K562 (cell line): ENCODE results near the gene SCYL1. TPM values are rescaled to one million over a fixed set of nuclear protein-coding genes. Genes with fewer than 3 reads are reported as not detected.
A peak's percentile ranks its signal among the peaks of the same experiment; 100 is the strongest.

ENCODE experiments used
- CTBP1 ChIP-seq: fragments of 450-650 bp; IDR thresholded peaks from 2 replicates; pipeline ENCODE4 v1.6.1; 2016; ENCODE audit warnings: borderline replicate concordance
- GABPA ChIP-seq: fragments of 200-800 bp; sonication (Bioruptor generic); conservative IDR thresholded peaks from 2 replicates; pipeline ENCODE4 v1.6.1; 2016; ENCODE audit warnings: low read depth, missing genetic modification characterization, missing compliant biosample characterization
- GTF2E2 ChIP-seq: fragments of 200-800 bp; sonication (Bioruptor generic); IDR thresholded peaks from 2 replicates; pipeline ENCODE4 v1.6.1; 2016; ENCODE audit warnings: missing genetic modification characterization, missing compliant biosample characterization
- ILF3 ChIP-seq: fragments of 450-650 bp; IDR thresholded peaks from 2 replicates; pipeline ENCODE4 v1.6.1; 2018; ENCODE audit warnings: antibody characterized with exemption, mild to moderate bottlenecking, moderate library complexity, borderline replicate concordance
- NONO ChIP-seq, 2 experiments: fragments of 200-400 bp in 1 of 2; fragments of 450-650 bp in 1 of 2; formaldehyde crosslinking in 1 of 2; IDR thresholded peaks; 2 replicates each; pipeline ENCODE4 v1.6.1; 2017; ENCODE audit warnings: low read depth in 2 of 2, mild to moderate bottlenecking in 2 of 2, moderate library complexity in 2 of 2, low read length in 1 of 2
- NR4A1 ChIP-seq, 2 experiments: fragments of 250-450 bp in 1 of 2; fragments of 450-650 bp in 1 of 2; sonication (Bioruptor Pico) in 1 of 2; IDR thresholded peaks; 2 replicates each; pipeline versions ENCODE4 v1.4.0 to v1.6.1; 2016 to 2020; ENCODE audit warnings: mild to moderate bottlenecking in 2 of 2, missing compliant biosample characterization in 1 of 2, missing genetic modification characterization in 1 of 2, moderate library complexity in 1 of 2
- PTBP1 ChIP-seq: fragments of 200-400 bp; formaldehyde crosslinking; IDR thresholded peaks from 2 replicates; pipeline ENCODE4 v1.6.1; 2017; ENCODE audit warnings: low read depth, low read length
- PTTG1 ChIP-seq: fragments of 450-650 bp; IDR thresholded peaks from 2 replicates; pipeline ENCODE4 v1.6.1; 2016; ENCODE audit warnings: low read depth, mild to moderate bottlenecking, missing genetic modification characterization, missing compliant biosample characterization
- SIN3A ChIP-seq, 2 experiments: fragments of 150-350 bp in 1 of 2; IDR thresholded peaks; 2 replicates each; pipeline ENCODE4 v1.6.1; 2011 to 2016; ENCODE audit warnings: borderline replicate concordance in 2 of 2, low read depth in 2 of 2, low read length in 2 of 2, mild to moderate bottlenecking in 2 of 2, moderate library complexity in 2 of 2; ENCODE audit not compliant: control insufficient read depth in 1 of 2
- SMAD2 ChIP-seq: fragments of 150-350 bp; IDR thresholded peaks from 2 replicates; pipeline ENCODE4 v1.6.1; 2014; ENCODE audit warnings: low read depth, mild to moderate bottlenecking, low read length
- SMAD4 ChIP-seq: fragments of 250-450 bp; sonication (Bioruptor Pico); conservative IDR thresholded peaks from 2 replicates; pipeline ENCODE4 v1.8.0; 2021; ENCODE audit warnings: inconsistent platforms, mild to moderate bottlenecking, moderate library complexity
- SMC3 ChIP-seq: conservative IDR thresholded peaks from 2 replicates; pipeline ENCODE4 v1.6.1; 2011; ENCODE audit warnings: low read depth, low read length, improper control_type of control experiment; ENCODE audit not compliant: insufficient read depth
- SNIP1 ChIP-seq: fragments of 450-650 bp; IDR thresholded peaks from 2 replicates; pipeline ENCODE4 v1.7.1; 2017; ENCODE audit warnings: low read depth, mild to moderate bottlenecking
- STAT5B ChIP-seq: fragments of 250-450 bp; sonication (Bioruptor Pico); IDR thresholded peaks from 2 replicates; pipeline ENCODE4 v1.8.0; 2021; ENCODE audit warnings: mild to moderate bottlenecking, inconsistent platforms
- TCF7L2 ChIP-seq: fragments of 150-350 bp; IDR thresholded peaks from 2 replicates; pipeline ENCODE4 v1.6.1; 2016; ENCODE audit warnings: low read depth, mild to moderate bottlenecking, low read length, moderate library complexity
- THAP12 ChIP-seq: fragments of 250-450 bp; sonication (Bioruptor Pico); IDR thresholded peaks from 2 replicates; pipeline ENCODE4 v1.9.0; 2021; ENCODE audit warnings: mild to moderate bottlenecking, inconsistent platforms
- TOE1 ChIP-seq, 2 experiments: fragments of 450-650 bp in 1 of 2; sonication (generic) in 1 of 2; formaldehyde crosslinking in 1 of 2; IDR thresholded peaks; 2 replicates each; pipeline versions ENCODE4 v1.7.1 to v1.8.0; 2016 to 2022; ENCODE audit warnings: borderline replicate concordance in 2 of 2, mild to moderate bottlenecking in 2 of 2, antibody characterized with exemption in 1 of 2, inconsistent platforms in 1 of 2, low read depth in 1 of 2, missing genetic modification reagents in 1 of 2, moderate library complexity in 1 of 2
- ZBTB11 ChIP-seq, 3 experiments: fragments of 200-800 bp in 1 of 3; fragments of 250-450 bp in 1 of 3; fragments of 450-650 bp in 1 of 3; sonication (Bioruptor Pico) in 1 of 3; sonication (Bioruptor generic) in 1 of 3; formaldehyde crosslinking in 1 of 3; IDR thresholded peaks; 2 replicates each; pipeline versions ENCODE4 v1.6.1 to v1.8.0; 2016 to 2022; ENCODE audit warnings: mild to moderate bottlenecking in 2 of 3, missing genetic modification characterization in 2 of 3, missing compliant biosample characterization in 1 of 3, moderate library complexity in 1 of 3
- ZNF143 ChIP-seq: sonication (generic); formaldehyde crosslinking; IDR thresholded peaks from 2 replicates; pipeline ENCODE4 v1.9.0; 2022; ENCODE audit warnings: mild to moderate bottlenecking, missing genetic modification reagents
- ZNF668 ChIP-seq: fragments of 250-450 bp; sonication (Bioruptor Pico); IDR thresholded peaks from 2 replicates; pipeline ENCODE4 v1.8.0; 2022; ENCODE audit warnings: mild to moderate bottlenecking, inconsistent platforms
- polyA plus RNA-seq, 8 experiments: library from polyadenylated mRNA; depleted of rRNA in 4 of 8; stranded (reverse) in 5 of 8; unstranded in 3 of 8; fragments of >200 nt; fragmentation: Nextera tagmentation in 2 of 8; fragmentation: Illumina TruSeq in 1 of 8; extraction: Ambion mirVana in 2 of 8; extraction: Trizol in 1 of 8; gene quantifications; 2 replicates each; pipeline versions ENCODE4 v1.2.1 to v1.2.3, GENCODE V29; 2011 to 2014; ENCODE audit warnings: inconsistent platforms in 1 of 8, missing spikeins in 1 of 8
- total RNA-seq, 7 experiments: library from RNA; depleted of rRNA in 6 of 7; stranded (reverse); fragments of >200 nt in 6 of 7; fragmentation: Illumina TruSeq in 2 of 7; extraction: Trizol in 2 of 7; gene quantifications; 2 replicates each; pipeline versions ENCODE4 v1.2.1 to v1.2.3, GENCODE V29; 2011 to 2021; ENCODE audit warnings: low replicate concordance in 1 of 7

SCYL1 gene
- total and polyA plus RNA-seq, 9 of the 15 experiments (the other 6 are each of a cell fraction or from before 2014, with no cell fraction given): 1.9 to 145 (median 57.6) TPM

GRCh38 chr11:65572356-65573051 is 47.6 kb downstream of the SCYL1 start, which contains the start of gene FAM89B (continued):
- 0 out of 2 replicates have a peak, but pooled peaks have one; percentile 17 for TF ChIP-seq THAP12 (CRISPR knock-in tag)
- 0 out of 6 replicates have a peak, but pooled peaks of 1 of the 3 experiments have one; percentile 26 for TF ChIP-seq ZBTB11 (CRISPR knock-in tag; IDR thresholded peaks at IDR 0.05)
- TF ChIP-seq SIN3A (IDR thresholded peaks at IDR 0.05; ENCODE audit: borderline replicate concordance in 2 of 2, control insufficient read depth in 1 of 2, low read depth in 2 of 2, low read length in 2 of 2): peak in 1 of 2 experiments; percentile 42; a peak in 2 of 4 replicates
- no peak for TF ChIP-seq GTF2E2 (tag)
- peak in 1 of 2 experiments; percentile 91; a peak in 2 of 4 replicates for TF ChIP-seq NONO (IDR thresholded peaks at IDR 0.05; ENCODE audit: low read depth in 2 of 2, low read length in 1 of 2)
- no peak for TF ChIP-seq PTBP1
- no peak for TF ChIP-seq SMAD2
- no peak for TF ChIP-seq STAT5B (CRISPR knock-in tag)
- TF ChIP-seq GABPA: no peak
- TF ChIP-seq SMAD4 (CRISPR knock-in tag): peak; percentile 74
- TF ChIP-seq ZNF143 (CRISPR knock-in tag): no peak
- 0 out of 2 replicates have a peak, but pooled peaks have one; percentile 4 for TF ChIP-seq SMC3
- TF ChIP-seq PTTG1: no peak
- TF ChIP-seq TOE1 (IDR thresholded peaks at IDR 0.05; ENCODE audit: borderline replicate concordance): peak; percentile 86
- TF ChIP-seq TOE1 (CRISPR knock-in tag; IDR thresholded peaks at IDR 0.05; ENCODE audit: borderline replicate concordance, low read depth): no peak
- TF ChIP-seq SNIP1: peak; percentile 99
- no peak for TF ChIP-seq ZNF668 (CRISPR knock-in tag)
- TF ChIP-seq CTBP1: peak; percentile 14; the same call in 1 of the 2 replicates
- no peak for TF ChIP-seq NR4A1 (CRISPR knock-in tag; IDR thresholded peaks at IDR 0.05)
- TF ChIP-seq NR4A1 (tag; IDR thresholded peaks at IDR 0.05): no peak
- TF ChIP-seq TCF7L2: no peak
- TF ChIP-seq ILF3: no peak
